Measurements from ENCODE around the gene ARFGEF3. TPM values are rescaled to one million over a fixed set of nuclear protein-coding genes. Genes with fewer than 3 reads are reported as not detected.

Gene ARFGEF3
- total RNA-seq, 3 donors from 2014 or later (not counting 1 experiment from before 2014, with no cell fraction given), result 0.05 to 0.09 TPM; not detected in 1

DNA sequence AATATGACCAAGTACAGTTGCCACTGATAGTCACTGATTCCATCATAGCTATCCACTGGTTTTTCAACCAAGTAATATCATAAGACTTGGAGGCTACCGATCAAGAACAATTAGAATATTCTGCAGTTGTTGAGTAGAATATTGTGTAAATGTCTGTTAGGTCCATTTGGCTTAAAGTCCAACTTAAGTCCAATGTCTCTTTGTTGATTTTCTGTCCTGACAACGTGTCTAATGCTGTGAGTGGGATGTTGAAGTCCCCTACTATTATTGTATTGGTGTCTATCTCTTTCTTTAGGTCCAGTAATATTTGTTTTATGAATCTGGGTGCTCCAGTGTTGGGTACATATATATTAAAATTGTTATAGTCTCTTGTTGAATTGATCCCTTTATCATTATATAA, 13.9 kb downstream of the ARFGEF3 start:
- H3K27me3 Mint-ChIP-seq (ENCODE audit: low read depth in 2 of 2), result peaks cover 33 to 52% of the 10 kb centered on the region in 2 donors
- H3K4me1 Mint-ChIP-seq, result no peaks in the 10 kb centered on the region
- no peak for DNase-seq
- peaks cover 14% of the 10 kb centered on the region for H3K9me3 ChIP-seq (ENCODE audit: control insufficient read depth, insufficient read depth, low read length)
- TF ChIP-seq, protein P1, sequence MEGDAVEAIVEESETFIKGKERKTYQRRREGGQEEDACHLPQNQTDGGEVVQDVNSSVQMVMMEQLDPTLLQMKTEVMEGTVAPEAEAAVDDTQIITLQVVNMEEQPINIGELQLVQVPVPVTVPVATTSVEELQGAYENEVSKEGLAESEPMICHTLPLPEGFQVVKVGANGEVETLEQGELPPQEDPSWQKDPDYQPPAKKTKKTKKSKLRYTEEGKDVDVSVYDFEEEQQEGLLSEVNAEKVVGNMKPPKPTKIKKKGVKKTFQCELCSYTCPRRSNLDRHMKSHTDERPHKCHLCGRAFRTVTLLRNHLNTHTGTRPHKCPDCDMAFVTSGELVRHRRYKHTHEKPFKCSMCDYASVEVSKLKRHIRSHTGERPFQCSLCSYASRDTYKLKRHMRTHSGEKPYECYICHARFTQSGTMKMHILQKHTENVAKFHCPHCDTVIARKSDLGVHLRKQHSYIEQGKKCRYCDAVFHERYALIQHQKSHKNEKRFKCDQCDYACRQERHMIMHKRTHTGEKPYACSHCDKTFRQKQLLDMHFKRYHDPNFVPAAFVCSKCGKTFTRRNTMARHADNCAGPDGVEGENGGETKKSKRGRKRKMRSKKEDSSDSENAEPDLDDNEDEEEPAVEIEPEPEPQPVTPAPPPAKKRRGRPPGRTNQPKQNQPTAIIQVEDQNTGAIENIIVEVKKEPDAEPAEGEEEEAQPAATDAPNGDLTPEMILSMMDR (IDR thresholded peaks at IDR 0.05), result no peak
- no peak overlapping the region for H3K27ac Mint-ChIP-seq
- peaks cover 24% of the 10 kb centered on the region for H3K36me3 Mint-ChIP-seq
- intact Hi-C loops (cut with micrococcal nuclease), result no loop called here
- no peaks in the 10 kb centered on the region for H3K36me3 ChIP-seq (ENCODE audit: control insufficient read depth, insufficient read depth, low read length)
- no peak overlapping the region for H3K4me3 Mint-ChIP-seq
- H3K9me3 Mint-ChIP-seq, result peaks cover 8 to 10% of the 10 kb centered on the region in 2 donors
- H3K27me3 ChIP-seq (ENCODE audit: control insufficient read depth, insufficient read depth, low read length), result no peaks in the 10 kb centered on the region
- no peaks in the 10 kb centered on the region for H3K4me1 ChIP-seq (ENCODE audit: control insufficient read depth, insufficient read depth, low read length)
- ATAC-seq, result no peak
- no peak overlapping the region for H3K27ac ChIP-seq (ENCODE audit: low read length)
- 78% methylated on average over 2 of the region's 2 CpGs for WGBS (ENCODE audit: insufficient coverage)
- H3K4me3 ChIP-seq (ENCODE audit: low read length), result no peak overlapping the region

DNA sequence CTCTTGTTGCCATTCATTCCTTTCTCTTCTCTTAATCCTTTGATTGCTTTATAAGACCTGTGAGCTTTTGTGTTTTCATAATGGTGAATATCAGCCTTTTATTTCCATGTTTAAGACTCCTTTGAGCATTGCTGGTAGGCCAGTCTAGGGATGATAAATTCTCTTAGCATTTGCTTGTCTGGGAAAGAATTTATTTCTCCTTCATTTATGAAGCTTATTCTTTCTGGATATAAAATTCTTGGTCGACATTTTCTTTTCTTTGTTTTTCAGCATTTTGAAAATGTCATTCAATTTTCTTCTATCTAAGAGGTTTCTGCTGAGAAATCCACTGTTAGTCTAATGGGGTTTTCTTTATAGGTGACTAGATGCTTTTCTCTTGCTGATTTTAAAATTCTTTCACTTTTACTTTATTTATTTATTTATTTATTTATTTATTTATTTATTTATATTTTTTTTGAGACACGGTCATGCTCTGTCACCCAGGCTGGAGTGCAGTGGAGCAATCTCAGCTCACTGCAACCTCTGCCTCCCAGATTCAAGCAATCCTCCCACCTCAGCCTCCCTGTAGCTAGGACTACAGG, 15.0 kb downstream of the ARFGEF3 start:
- Histone ChIP-seq H3K9me3 (ENCODE audit: control insufficient read depth, insufficient read depth, low read length) (peaks cover 14% of the 10 kb centered on the region), H3K27ac (ENCODE audit: low read length) (no peak overlapping the region), H3K4me1 (ENCODE audit: control insufficient read depth, insufficient read depth, low read length) (no peaks in the 10 kb centered on the region), H3K27me3 (ENCODE audit: control insufficient read depth, insufficient read depth, low read length) (no peaks in the 10 kb centered on the region), H3K4me3 (ENCODE audit: low read length) (no peak overlapping the region), H3K36me3 (ENCODE audit: control insufficient read depth, insufficient read depth, low read length) (no peaks in the 10 kb centered on the region)
- ATAC-seq (no peak), DNase-seq (no peak)
- Mint-ChIP-seq H3K4me1 (no peaks in the 10 kb centered on the region), H3K9me3 (peaks cover 8 to 10% of the 10 kb centered on the region in 2 donors), H3K27ac (no peak overlapping the region), H3K36me3 (peaks cover 24% of the 10 kb centered on the region), H3K4me3 (no peak overlapping the region), H3K27me3 (ENCODE audit: low read depth in 2 of 2) (peaks cover 33 to 57% of the 10 kb centered on the region in 2 donors)
- WGBS (ENCODE audit: insufficient coverage), result no CpG with 5 or more reads among the region's 2 CpGs
- intact Hi-C loops (cut with micrococcal nuclease), result no loop called here
- TF ChIP-seq, protein P1 (IDR thresholded peaks at IDR 0.05), result no peak

DNA sequence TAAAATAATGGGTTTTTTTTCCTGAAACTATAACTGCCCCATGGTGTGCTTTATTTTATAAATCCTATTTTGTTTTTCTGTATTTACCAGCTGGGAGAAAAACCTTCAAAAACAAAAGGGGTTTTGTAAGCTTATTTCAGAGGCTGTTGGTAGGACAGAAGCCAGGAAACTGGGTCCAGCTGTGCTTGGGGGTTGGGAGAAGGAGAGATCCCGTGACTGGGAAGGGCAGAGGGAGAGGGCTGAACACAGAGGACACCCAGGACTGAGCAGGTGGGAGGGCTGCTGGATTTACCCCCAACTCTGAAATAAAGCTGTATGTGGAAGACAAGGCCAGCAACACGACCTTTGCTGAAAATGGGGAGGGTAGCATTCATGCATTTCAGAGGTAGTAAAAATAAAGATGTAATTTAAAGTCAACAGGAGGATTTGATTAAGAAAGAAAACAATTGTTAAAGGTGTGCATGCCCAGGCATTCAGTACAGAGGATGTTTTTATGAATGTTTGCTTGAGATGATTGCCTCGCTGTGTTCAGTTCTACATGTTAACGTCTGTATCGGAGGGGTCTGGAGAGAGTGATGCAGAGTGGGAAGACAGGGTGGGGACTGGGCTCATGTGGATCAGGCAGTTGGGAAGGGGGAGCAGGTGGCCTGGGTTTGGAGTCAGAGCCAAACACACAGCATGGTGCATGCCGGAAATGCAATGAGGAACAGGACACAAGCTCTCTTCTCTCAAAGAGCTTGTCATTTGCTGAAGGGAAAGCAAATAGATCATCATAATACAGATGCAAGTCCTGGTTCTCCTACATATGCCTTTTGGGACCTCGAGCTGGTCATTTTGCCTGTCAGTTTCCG, 21.4 kb downstream of the ARFGEF3 start:
- Mint-ChIP-seq H3K9me3 (peaks cover 4 to 5% of the 10 kb centered on the region in 2 donors), H3K27ac (no peak overlapping the region), H3K27me3 (ENCODE audit: low read depth in 2 of 2) (peaks cover 16 to 32% of the 10 kb centered on the region in 2 donors), H3K4me1 (no peaks in the 10 kb centered on the region), H3K36me3 (peaks cover 6% of the 10 kb centered on the region), H3K4me3 (no peak overlapping the region)
- intact Hi-C loops (cut with micrococcal nuclease), result no loop called here
- 80% methylated on average over 8 of the region's 8 CpGs for WGBS (ENCODE audit: insufficient coverage)
- H3K27me3 ChIP-seq (ENCODE audit: control insufficient read depth, insufficient read depth, low read length), result no peaks in the 10 kb centered on the region
- no peak for DNase-seq
- no peak for ATAC-seq
- H3K4me3 ChIP-seq (ENCODE audit: low read length), result no peak overlapping the region
- peaks cover 5% of the 10 kb centered on the region for H3K9me3 ChIP-seq (ENCODE audit: control insufficient read depth, insufficient read depth, low read length)
- TF ChIP-seq, protein P1 (IDR thresholded peaks at IDR 0.05), result no peak
- no peak overlapping the region for H3K27ac ChIP-seq (ENCODE audit: low read length)
- H3K36me3 ChIP-seq (ENCODE audit: control insufficient read depth, insufficient read depth, low read length), result no peaks in the 10 kb centered on the region
- no peaks in the 10 kb centered on the region for H3K4me1 ChIP-seq (ENCODE audit: control insufficient read depth, insufficient read depth, low read length)

Measured in natural killer cell (primary cell).